ENCODE data around the gene JARID2. TPM values are rescaled to one million over a fixed set of nuclear protein-coding genes. Genes with fewer than 3 reads are reported as not detected.
A peak's percentile ranks its signal among the peaks of the same experiment; 100 is the strongest.

Gene JARID2
- total and polyA plus RNA-seq, 9 of the 15 experiments (the other 6 are each of a cell fraction or from before 2014, with no cell fraction given): 5.0 to 29.0 (median 15.6) TPM

- no peak for TF ChIP-seq CTCF (IDR thresholded peaks at IDR 0.05 in 2 of 3, conservative IDR thresholded peaks at IDR 0.05 in 1 of 3; ENCODE audit: insufficient read depth in 2 of 3, low read depth in 1 of 3, low read length in 3 of 3)
- TF ChIP-seq FOS (IDR thresholded peaks at IDR 0.05; ENCODE audit: extremely low read depth, insufficient read length): no peak
- TF ChIP-seq PKNOX1 (IDR thresholded peaks at IDR 0.05): no peak
- TF ChIP-seq DDX20 (tag; IDR thresholded peaks at IDR 0.05; ENCODE audit: low read depth): no peak
Observed at GRCh38 chr6:15227827-15228318, 18.0 kb upstream of the JARID2 start (continued).

GRCh38 chr6:15230827-15231226, 15.0 kb upstream of the JARID2 start:
- TF ChIP-seq DACH1 (IDR thresholded peaks at IDR 0.05; ENCODE audit: partially characterized antibody): no peak
- TF ChIP-seq TGIF2 (CRISPR knock-in tag; IDR thresholded peaks at IDR 0.05): no peak
- no peak for TF ChIP-seq FOXK1 (CRISPR knock-in tag; IDR thresholded peaks at IDR 0.05; ENCODE audit: borderline replicate concordance)
- TF ChIP-seq RFX1 (IDR thresholded peaks at IDR 0.05): no peak
- TF ChIP-seq CHCHD3 (CRISPR knock-in tag; IDR thresholded peaks at IDR 0.05): no peak
- TF ChIP-seq TCF7L2 (IDR thresholded peaks at IDR 0.05; ENCODE audit: low read depth, low read length): no peak
- peak; percentile 88 for TF ChIP-seq ZNF121 (CRISPR knock-in tag; conservative IDR thresholded peaks at IDR 0.05)
- TF ChIP-seq RBM25 (IDR thresholded peaks at IDR 0.05; ENCODE audit: low read depth, low read length, severe bottlenecking): peak; percentile 47
- TF ChIP-seq KDM5B (IDR thresholded peaks at IDR 0.05; ENCODE audit: insufficient replicate concordance, low read depth, low read length): no peak
- no peak overlapping the region for H3K9ac ChIP-seq (ENCODE audit: insufficient read depth in 1 of 2, low read depth in 2 of 2, low read length in 2 of 2)
- H3K27ac ChIP-seq (ENCODE audit: extremely low read depth, low read depth, low read length): no peak overlapping the region
- CTCF ChIA-PET (ENCODE audit: low intra/inter-chr PET ratio): no interaction called here
- H3K27me3 ChIP-seq (ENCODE audit: control insufficient read depth in 2 of 2, insufficient read depth in 2 of 2, low read length in 2 of 2): no peaks in the 10 kb centered on the region
- 21% methylated on average over 3 of the region's 3 CpGs for WGBS (ENCODE audit: insufficient coverage, low coverage, missing lambda C conversion rate)
- H3K36me3 ChIP-seq (ENCODE audit: control insufficient read depth, insufficient read depth, low read length): no peaks in the 10 kb centered on the region
- H3K4me2 ChIP-seq (ENCODE audit: insufficient read depth, low read length): no peak overlapping the region
- no peaks in the 10 kb centered on the region for H3K4me1 ChIP-seq (replicated peaks in 1 of 2; ENCODE audit: control insufficient read depth in 2 of 2, insufficient read depth in 2 of 2, low read length in 2 of 2)
- no peak overlapping the region for H2AFZ ChIP-seq (ENCODE audit: low read depth, low read length)
- H4K20me1 ChIP-seq (replicated peaks; ENCODE audit: control insufficient read depth, insufficient read depth, low read length): no peaks in the 10 kb centered on the region
- no peak for FAIRE-seq
- intact Hi-C loops (cut with micrococcal nuclease): no loop called here
- H3K9me1 ChIP-seq (ENCODE audit: control insufficient read depth, insufficient read depth, low read length): no peaks in the 10 kb centered on the region
- H3K9me3 ChIP-seq (replicated peaks; ENCODE audit: control insufficient read depth, insufficient read depth, low read depth, low read length): no peaks in the 10 kb centered on the region
- no peaks in the 10 kb centered on the region for H3K79me2 ChIP-seq (ENCODE audit: control insufficient read depth, insufficient read depth, low read length)
- H3K4me3 ChIP-seq: no peak overlapping the region
- POLR2A ChIA-PET: interaction anchor here (0.6 to 4.5 kb wide), 5 partner anchors 9 to 351 kb away, joined by 3 to 28 read pairs (median 6); no protein-coding TSS in a partner anchor
- ATAC-seq: no peak
- in situ Hi-C loops (cut with MboI): no loop called here
- no peak for DNase-seq (ENCODE audit: extremely low read depth in 1 of 4, low spot score in 3 of 4)
- no TSS peak for BruUV-seq (replicated peaks)

Measured in K562 (cell line).